ENCODE measurements around the gene ANKRD18A. TPM values are rescaled to one million over a fixed set of nuclear protein-coding genes. Genes with fewer than 3 reads are reported as not detected.
"Not testable (repeated sequence)": the region's sequence is repeated elsewhere in the genome, so short reads cannot be mapped to it uniquely, and the experiment has no call there.

ANKRD18A gene
- total RNA-seq, 1 donor from 2014 or later, result 0.10 TPM

DNA sequence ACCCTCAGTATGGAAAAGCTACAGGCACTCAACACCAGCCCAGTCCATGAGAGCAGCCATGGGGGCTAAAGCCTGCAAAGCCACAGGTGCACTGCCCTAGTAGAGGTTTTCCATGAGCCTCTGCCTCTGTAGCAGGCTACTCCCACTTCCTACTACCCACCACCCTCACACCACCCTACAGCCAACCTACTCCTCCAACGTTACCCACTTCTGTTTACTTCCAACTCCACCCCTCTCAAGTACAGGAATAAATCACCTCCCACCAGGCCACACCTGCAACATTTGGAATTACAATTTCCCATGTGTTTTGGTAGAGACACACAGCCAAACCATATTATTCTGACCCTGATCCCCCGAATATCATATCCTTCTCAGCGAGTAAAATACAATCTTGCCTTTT, 61.2 kb downstream of the ANKRD18A start:
- H3K9me3 Mint-ChIP-seq (ENCODE audit: unreplicated experiment); H3K27ac Mint-ChIP-seq (ENCODE audit: unreplicated experiment); H3K4me3 Mint-ChIP-seq (ENCODE audit: unreplicated experiment); H3K27me3 Mint-ChIP-seq (ENCODE audit: unreplicated experiment); H3K36me3 Mint-ChIP-seq (ENCODE audit: low read depth, unreplicated experiment); DNase-seq (ENCODE audit: low spot score); H3K4me1 Mint-ChIP-seq (ENCODE audit: unreplicated experiment): not testable (repeated sequence)

DNA sequence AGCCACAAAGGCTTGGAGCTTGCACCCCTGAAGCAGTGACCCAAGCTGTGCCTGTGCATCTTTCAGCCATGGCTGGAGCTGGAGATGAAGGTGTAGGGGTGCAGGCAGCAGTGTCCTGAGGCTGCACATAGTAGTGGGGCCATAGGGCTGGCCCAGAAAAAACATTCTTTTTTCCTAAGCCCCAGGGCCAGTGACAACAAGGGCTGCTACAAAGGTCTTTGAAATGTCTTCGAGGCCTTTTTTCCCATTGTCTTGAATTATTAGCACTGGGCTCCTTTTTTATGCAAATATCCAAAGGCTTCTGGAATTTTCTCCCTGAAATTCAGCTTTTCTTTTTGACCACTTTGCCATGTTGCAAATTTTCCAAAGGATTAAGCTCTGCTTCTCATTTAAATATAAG, 62.6 kb downstream of the ANKRD18A start:
- not testable (repeated sequence) for H3K36me3 Mint-ChIP-seq (ENCODE audit: low read depth, unreplicated experiment); H3K4me1 Mint-ChIP-seq (ENCODE audit: unreplicated experiment); H3K27ac Mint-ChIP-seq (ENCODE audit: unreplicated experiment); H3K9me3 Mint-ChIP-seq (ENCODE audit: unreplicated experiment); H3K27me3 Mint-ChIP-seq (ENCODE audit: unreplicated experiment); DNase-seq (ENCODE audit: low spot score); H3K4me3 Mint-ChIP-seq (ENCODE audit: unreplicated experiment)

DNA sequence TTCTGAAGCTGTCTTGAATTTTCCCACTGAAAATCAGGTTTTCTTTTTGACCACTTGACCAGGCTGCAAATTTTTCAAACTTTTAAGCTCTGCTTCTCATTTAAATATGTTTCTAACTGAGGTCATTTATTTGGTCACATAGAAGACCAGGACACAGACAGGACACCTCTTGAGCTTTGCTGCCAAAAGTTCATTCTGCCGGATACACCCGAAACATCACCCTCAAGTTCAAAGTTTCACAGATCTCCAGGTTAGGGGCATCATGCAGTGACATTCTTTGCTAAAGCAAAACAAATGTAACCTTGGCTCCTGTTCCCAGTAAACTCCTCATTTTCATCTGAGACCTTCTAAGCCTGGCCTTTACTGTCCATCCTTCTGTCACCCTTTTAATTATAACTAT, 65.4 kb downstream of the ANKRD18A start:
- not testable (repeated sequence) for H3K9me3 Mint-ChIP-seq (ENCODE audit: unreplicated experiment); H3K36me3 Mint-ChIP-seq (ENCODE audit: low read depth, unreplicated experiment); DNase-seq (ENCODE audit: low spot score); H3K4me3 Mint-ChIP-seq (ENCODE audit: unreplicated experiment); H3K27me3 Mint-ChIP-seq (ENCODE audit: unreplicated experiment); H3K4me1 Mint-ChIP-seq (ENCODE audit: unreplicated experiment); H3K27ac Mint-ChIP-seq (ENCODE audit: unreplicated experiment)

DNA sequence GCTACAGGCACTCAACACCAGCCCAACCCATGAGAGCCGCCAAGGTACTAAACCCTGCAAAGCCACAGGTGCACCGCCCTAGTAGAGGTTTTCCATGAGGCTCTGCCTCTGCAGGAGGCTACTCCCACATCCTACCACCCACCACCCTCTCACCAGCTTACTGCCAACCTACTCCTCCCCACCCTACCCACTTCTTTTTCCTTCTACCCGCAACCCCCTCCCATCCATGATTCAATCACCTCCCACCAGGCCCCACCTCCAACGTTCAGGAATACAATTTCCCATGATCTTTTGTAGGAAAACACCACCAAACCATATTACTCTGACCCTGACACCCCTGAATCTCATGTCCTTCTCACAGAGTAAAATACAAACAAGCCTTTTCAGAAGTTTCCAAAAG, 67.4 kb downstream of the ANKRD18A start:
- not testable (repeated sequence) for H3K27me3 Mint-ChIP-seq (ENCODE audit: unreplicated experiment); H3K27ac Mint-ChIP-seq (ENCODE audit: unreplicated experiment); H3K4me3 Mint-ChIP-seq (ENCODE audit: unreplicated experiment); DNase-seq (ENCODE audit: low spot score); H3K9me3 Mint-ChIP-seq (ENCODE audit: unreplicated experiment); H3K4me1 Mint-ChIP-seq (ENCODE audit: unreplicated experiment); H3K36me3 Mint-ChIP-seq (ENCODE audit: low read depth, unreplicated experiment)

DNA sequence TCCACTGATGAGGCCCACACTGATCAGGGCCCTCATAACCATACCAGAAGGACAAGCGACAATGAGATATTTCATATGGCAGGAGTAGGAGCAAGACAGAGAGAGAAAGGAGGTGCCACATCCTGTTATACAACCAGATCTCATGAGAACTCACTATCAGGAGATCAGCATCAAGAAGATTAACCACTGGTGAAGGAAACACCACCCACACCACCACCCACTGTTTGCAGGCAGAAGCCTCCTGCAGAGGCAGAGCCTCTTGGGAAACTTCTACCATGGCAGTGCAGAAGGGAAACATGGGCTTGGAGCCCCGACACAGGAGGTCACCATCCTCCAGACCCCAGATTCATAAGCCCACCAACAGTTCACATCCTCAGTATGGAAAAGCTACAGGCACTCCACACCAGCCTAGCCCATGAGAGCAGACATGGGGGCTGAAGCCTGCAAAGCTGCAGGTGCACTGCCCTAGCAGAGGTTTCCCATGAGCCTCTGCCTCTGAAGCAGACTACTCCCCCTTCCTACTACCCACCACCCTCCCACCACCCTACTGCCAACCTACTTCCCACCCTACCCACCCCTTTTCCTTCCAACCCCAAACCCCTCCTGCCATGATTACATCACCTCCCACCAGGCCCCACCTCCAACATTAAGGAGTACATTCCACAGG, 73.8 kb downstream of the ANKRD18A start:
- DNase-seq (ENCODE audit: low spot score); H3K9me3 Mint-ChIP-seq (ENCODE audit: unreplicated experiment); H3K36me3 Mint-ChIP-seq (ENCODE audit: low read depth, unreplicated experiment): not testable (repeated sequence)

DNA sequence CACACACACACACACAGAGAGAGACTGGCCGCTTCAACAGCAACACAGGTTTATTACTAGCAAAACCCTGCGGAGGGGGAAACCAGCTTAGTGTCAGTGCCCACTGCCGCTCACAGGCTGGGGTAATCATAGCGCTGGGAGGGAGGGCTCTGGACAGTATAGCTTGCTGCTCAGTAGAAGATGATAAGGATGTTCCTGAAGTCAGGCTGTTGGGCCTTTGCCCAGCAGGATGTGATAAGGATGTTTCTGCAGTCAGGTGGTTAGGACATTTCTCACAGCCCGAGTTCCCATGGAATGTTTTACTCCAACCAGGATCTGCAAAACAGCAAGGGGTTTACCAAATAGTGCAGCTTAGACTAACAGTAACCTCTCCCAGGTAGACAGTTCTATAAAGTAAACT, 79.9 kb downstream of the ANKRD18A start:
- not testable (repeated sequence) for H3K27me3 Mint-ChIP-seq (ENCODE audit: unreplicated experiment); H3K4me3 Mint-ChIP-seq (ENCODE audit: unreplicated experiment); H3K4me1 Mint-ChIP-seq (ENCODE audit: unreplicated experiment); H3K36me3 Mint-ChIP-seq (ENCODE audit: low read depth, unreplicated experiment); H3K9me3 Mint-ChIP-seq (ENCODE audit: unreplicated experiment); DNase-seq (ENCODE audit: low spot score)
- peak overlapping the region; percentile 8 for H3K27ac Mint-ChIP-seq (ENCODE audit: unreplicated experiment)

More for the DNA sequence above, 73.8 kb downstream of the ANKRD18A start:
- peak overlapping the region; percentile 61 for H3K27ac Mint-ChIP-seq (ENCODE audit: unreplicated experiment)
- H3K4me1 Mint-ChIP-seq (ENCODE audit: unreplicated experiment); H3K27me3 Mint-ChIP-seq (ENCODE audit: unreplicated experiment); H3K4me3 Mint-ChIP-seq (ENCODE audit: unreplicated experiment): not testable (repeated sequence)

DNA sequence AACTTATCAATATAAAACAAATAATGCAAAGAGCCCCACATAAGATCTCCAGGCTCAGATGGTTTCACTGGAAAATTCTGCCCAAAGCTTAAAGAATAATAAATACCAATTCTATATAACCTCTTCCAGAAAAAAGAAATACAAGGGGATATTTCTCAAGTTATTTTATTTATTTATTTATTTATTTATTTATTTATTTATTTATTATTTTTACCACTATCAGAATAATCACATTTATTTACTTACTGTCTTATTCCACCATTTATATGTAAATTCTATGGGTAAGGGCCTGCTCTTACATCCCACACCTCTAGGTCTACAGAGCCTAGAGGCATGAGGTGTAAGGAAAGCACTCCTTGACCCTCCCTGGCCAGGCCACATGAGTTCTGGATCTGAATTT, 91.1 kb downstream of the ANKRD18A start:
- no peak overlapping the region for H3K4me3 Mint-ChIP-seq (ENCODE audit: unreplicated experiment)
- H3K27ac Mint-ChIP-seq (ENCODE audit: unreplicated experiment), result no peak overlapping the region
- no peak for DNase-seq (ENCODE audit: low spot score)
- H3K9me3 Mint-ChIP-seq (ENCODE audit: unreplicated experiment), result no peaks in the 10 kb centered on the region
- TF ChIP-seq, protein P1, sequence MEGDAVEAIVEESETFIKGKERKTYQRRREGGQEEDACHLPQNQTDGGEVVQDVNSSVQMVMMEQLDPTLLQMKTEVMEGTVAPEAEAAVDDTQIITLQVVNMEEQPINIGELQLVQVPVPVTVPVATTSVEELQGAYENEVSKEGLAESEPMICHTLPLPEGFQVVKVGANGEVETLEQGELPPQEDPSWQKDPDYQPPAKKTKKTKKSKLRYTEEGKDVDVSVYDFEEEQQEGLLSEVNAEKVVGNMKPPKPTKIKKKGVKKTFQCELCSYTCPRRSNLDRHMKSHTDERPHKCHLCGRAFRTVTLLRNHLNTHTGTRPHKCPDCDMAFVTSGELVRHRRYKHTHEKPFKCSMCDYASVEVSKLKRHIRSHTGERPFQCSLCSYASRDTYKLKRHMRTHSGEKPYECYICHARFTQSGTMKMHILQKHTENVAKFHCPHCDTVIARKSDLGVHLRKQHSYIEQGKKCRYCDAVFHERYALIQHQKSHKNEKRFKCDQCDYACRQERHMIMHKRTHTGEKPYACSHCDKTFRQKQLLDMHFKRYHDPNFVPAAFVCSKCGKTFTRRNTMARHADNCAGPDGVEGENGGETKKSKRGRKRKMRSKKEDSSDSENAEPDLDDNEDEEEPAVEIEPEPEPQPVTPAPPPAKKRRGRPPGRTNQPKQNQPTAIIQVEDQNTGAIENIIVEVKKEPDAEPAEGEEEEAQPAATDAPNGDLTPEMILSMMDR (IDR thresholded peaks at IDR 0.05; ENCODE audit: unreplicated experiment), result no peak
- H3K36me3 Mint-ChIP-seq (ENCODE audit: low read depth, unreplicated experiment), result no peaks in the 10 kb centered on the region
- H3K4me1 Mint-ChIP-seq (ENCODE audit: unreplicated experiment), result no peaks in the 10 kb centered on the region
- H3K27me3 Mint-ChIP-seq (ENCODE audit: unreplicated experiment), result no peaks in the 10 kb centered on the region

DNA sequence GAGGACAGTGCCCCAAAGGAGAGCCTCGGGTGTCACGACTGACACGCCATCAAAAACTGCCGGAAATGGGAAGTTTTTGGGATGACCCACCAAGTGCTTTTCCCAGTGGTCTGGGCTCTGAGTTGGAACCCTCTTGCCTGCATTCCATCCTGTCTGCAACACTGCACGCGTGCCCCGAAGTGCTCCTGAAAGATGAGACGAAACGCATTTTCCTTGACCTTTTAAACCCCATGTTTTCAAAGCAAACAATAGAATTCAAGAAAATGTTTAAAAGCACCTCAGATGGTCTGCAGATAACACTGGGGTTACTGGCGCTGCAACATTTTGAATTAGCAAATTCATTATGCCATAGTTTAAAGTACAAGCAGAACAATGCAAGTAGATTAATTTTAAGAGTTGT, 92.9 kb downstream of the ANKRD18A start:
- Mint-ChIP-seq H3K4me3 (ENCODE audit: unreplicated experiment) (no peak overlapping the region), H3K27me3 (ENCODE audit: unreplicated experiment) (no peaks in the 10 kb centered on the region), H3K9me3 (ENCODE audit: unreplicated experiment) (no peaks in the 10 kb centered on the region), H3K4me1 (ENCODE audit: unreplicated experiment) (no peaks in the 10 kb centered on the region), H3K36me3 (ENCODE audit: low read depth, unreplicated experiment) (no peaks in the 10 kb centered on the region), H3K27ac (ENCODE audit: unreplicated experiment) (no peak overlapping the region)
- DNase-seq (ENCODE audit: low spot score), result no peak
- TF ChIP-seq, protein P1 (IDR thresholded peaks at IDR 0.05; ENCODE audit: unreplicated experiment), result no peak
